GM12878 (cell line): ENCODE results near the gene CNIH1. TPM values are rescaled to one million over a fixed set of nuclear protein-coding genes. Genes with fewer than 3 reads are reported as not detected.
A peak's percentile ranks its signal among the peaks of the same experiment; 100 is the strongest.

Experiments
- CREM ChIP-seq: IDR thresholded peaks from 2 replicates; pipeline ENCODE4 v1.6.1; 2014; ENCODE audit warnings: antibody characterized with exemption, low read depth
- E2F4 ChIP-seq: IDR thresholded peaks from 2 replicates; pipeline ENCODE4 v1.6.1; 2012; ENCODE audit warnings: low read depth, low read length, improper control_type of control experiment
- EGR1 ChIP-seq, 2 experiments: IDR thresholded peaks; 1 replicate in 1 of 2; 2 replicates in 1 of 2; pipeline ENCODE4 v1.6.1; 2011 to 2012; ENCODE audit warnings: low read depth in 2 of 2, low read length in 2 of 2, borderline replicate concordance in 1 of 2, mild to moderate bottlenecking in 1 of 2, moderate library complexity in 1 of 2
- EZH2 ChIP-seq: IDR thresholded peaks from 2 replicates; pipeline ENCODE4 v1.6.1; 2012; ENCODE audit warnings: low read depth, mild to moderate bottlenecking, control low read depth, inconsistent platforms, low read length, borderline replicate concordance; ENCODE audit not compliant: control insufficient read depth
- GATAD2B ChIP-seq: fragments of 450-650 bp; conservative IDR thresholded peaks from 2 replicates; pipeline ENCODE4 v1.6.1; 2017; ENCODE audit warnings: low read depth, mild to moderate bottlenecking, moderate library complexity
- NR2C2 ChIP-seq: IDR thresholded peaks from 2 replicates; pipeline ENCODE4 v1.6.1; 2011; ENCODE audit warnings: borderline replicate concordance, low read depth; ENCODE audit not compliant: control insufficient read depth, insufficient read length
- POLR2AphosphoS2 ChIP-seq: IDR thresholded peaks from 2 replicates; pipeline ENCODE4 v1.6.1; 2011; ENCODE audit warnings: low read depth, mild to moderate bottlenecking, low read length, improper control_type of control experiment, moderate library complexity
- RFX5 ChIP-seq: IDR thresholded peaks from 2 replicates; pipeline ENCODE4 v1.6.1; 2011; ENCODE audit warnings: low read depth, low read length, improper control_type of control experiment
- RUNX3 ChIP-seq: IDR thresholded peaks from 2 replicates; pipeline ENCODE4 v1.6.1; 2012; ENCODE audit warnings: low read length, inconsistent platforms
- SMARCA5 ChIP-seq: fragments of 450-650 bp; IDR thresholded peaks from 2 replicates; pipeline ENCODE4 v1.6.1; 2017; ENCODE audit warnings: mild to moderate bottlenecking
- SP1 ChIP-seq: IDR thresholded peaks from one replicate; pipeline ENCODE4 v1.6.1; 2011; ENCODE audit warnings: low read depth, low read length
- SREBF1 ChIP-seq: IDR thresholded peaks from 2 replicates; pipeline ENCODE4 v1.6.1; 2012; ENCODE audit warnings: mild to moderate bottlenecking, low read length
- YBX1 ChIP-seq: fragments of 450-650 bp; IDR thresholded peaks from 2 replicates; pipeline ENCODE4 v1.6.1; 2016; ENCODE audit warnings: antibody characterized with exemption
- ZNF24 ChIP-seq: fragments of 450-650 bp; IDR thresholded peaks from 2 replicates; pipeline ENCODE4 v1.6.1; 2017; ENCODE audit warnings: antibody characterized with exemption, mild to moderate bottlenecking
- ZNF384 ChIP-seq: IDR thresholded peaks from 2 replicates; pipeline ENCODE4 v1.6.1; 2012; ENCODE audit warnings: low read depth, mild to moderate bottlenecking, low read length, improper control_type of control experiment, borderline replicate concordance
- polyA plus RNA-seq, 11 experiments: library from polyadenylated mRNA; depleted of rRNA in 4 of 11; unstranded in 6 of 11; stranded (reverse) in 5 of 11; fragments of >200 nt; fragmentation: Nextera tagmentation in 4 of 11; fragmentation: Illumina TruSeq in 1 of 11; extraction: Ambion mirVana in 4 of 11; extraction: Trizol in 1 of 11; gene quantifications; 1 replicate in 1 of 11; 2 replicates in 10 of 11; pipeline versions ENCODE4 v1.2.1 to v1.2.3, GENCODE V29; 2011 to 2016; ENCODE audit warnings: inconsistent platforms in 2 of 11, missing spikeins in 2 of 11, low read depth in 1 of 11
- total RNA-seq, 4 experiments: library from RNA; depleted of rRNA in 3 of 4; stranded (reverse); fragments of >200 nt in 3 of 4; fragmentation: Illumina TruSeq in 1 of 4; extraction: Trizol in 1 of 4; gene quantifications; 2 replicates each; pipeline versions ENCODE4 v1.2.1 to v1.2.3, GENCODE V29; 2013 to 2021

The CNIH1 gene
- total and polyA plus RNA-seq, 10 of the 15 experiments (the other 5 are each of a cell fraction or from before 2014, with no cell fraction given), result 48.9 to 274 (median 110) TPM

- peak; percentile 47; the same call in 1 of the 2 replicates for TF ChIP-seq CREM
- TF ChIP-seq YBX1, result no peak
- no peak for TF ChIP-seq SREBF1
- TF ChIP-seq E2F4, result peak; percentile 96
- peak in 1 of 2 experiments; percentile 40; a peak in 1 of 3 replicates for TF ChIP-seq EGR1 (IDR thresholded peaks at IDR 0.05; ENCODE audit: borderline replicate concordance in 1 of 2, low read depth in 2 of 2, low read length in 2 of 2)
- TF ChIP-seq GATAD2B, result peak; percentile 73; the same call in 1 of the 2 replicates
- TF ChIP-seq NR2C2, result no peak
- peak; percentile 73 for TF ChIP-seq RFX5
- TF ChIP-seq RUNX3, result 0 out of 2 replicates have a peak, but pooled peaks have one; percentile 1
- peak; percentile 44; the same call in 1 of the 2 replicates for TF ChIP-seq POLR2AphosphoS2
- peak; percentile 95 for TF ChIP-seq SP1
- TF ChIP-seq ZNF24, result no peak
- no peak for TF ChIP-seq EZH2
- 0 out of 2 replicates have a peak, but pooled peaks have one; percentile 58 for TF ChIP-seq SMARCA5
- peak; percentile 59 for TF ChIP-seq ZNF384
These were observed 44.5 kb downstream of the CNIH1 start, which contains the start of gene CDKN3 (continued) for GRCh38 chr14:54396493-54397335.
